GM23338 (cell line): ENCODE results near the gene ZSWIM1. TPM values are rescaled to one million over a fixed set of nuclear protein-coding genes. Genes with fewer than 3 reads are reported as not detected.

Experiments
- ATAC-seq: fragments of 200-7000 bp; cut with Tn5 transposase; 3 replicates; pipeline ENCODE4 v1.9.1; 2020
- DNase-seq: peaks from one replicate; pipeline ENCODE4 v3.0.0-alpha.2; 2015; ENCODE audit warnings: low spot score
- H2AFZ ChIP-seq: fragments of 200-600 bp; sonication (generic); 2 replicates; pipeline ENCODE4 v1.8.0; 2016; ENCODE audit warnings: antibody characterized with exemption, mild to moderate bottlenecking, moderate library complexity
- H3F3A ChIP-seq: fragments of 200-600 bp; sonication (generic); replicated peaks from 2 replicates; pipeline ENCODE4 v1.8.0; 2017; ENCODE audit warnings: antibody characterized with exemption, mixed run types, low read depth
- H3K27ac ChIP-seq: fragments of 200-600 bp; sonication (generic); 2 replicates; pipeline ENCODE4 v1.6.1; 2016; ENCODE audit warnings: low read depth
- H3K27me3 ChIP-seq: fragments of 200-600 bp; sonication (generic); 2 replicates; pipeline ENCODE4 v1.8.0; 2016; ENCODE audit warnings: mild to moderate bottlenecking, mixed run types, moderate library complexity; ENCODE audit not compliant: insufficient read depth
- H3K36me3 ChIP-seq: fragments of 200-600 bp; sonication (generic); 2 replicates; pipeline ENCODE4 v1.8.0; 2016; ENCODE audit warnings: mild to moderate bottlenecking; ENCODE audit not compliant: insufficient read depth
- H3K4me1 ChIP-seq: fragments of 200-600 bp; sonication (generic); 2 replicates; pipeline ENCODE4 v1.8.0; 2016; ENCODE audit warnings: mild to moderate bottlenecking, moderate library complexity; ENCODE audit not compliant: insufficient read depth
- H3K4me2 ChIP-seq: fragments of 200-600 bp; sonication (generic); 2 replicates; pipeline ENCODE4 v1.7.1; 2017; ENCODE audit warnings: mixed run types
- H3K4me3 ChIP-seq: fragments of 200-600 bp; sonication (generic); 2 replicates; pipeline ENCODE4 v1.6.1; 2016; ENCODE audit warnings: mixed run types
- H3K79me2 ChIP-seq: fragments of 200-600 bp; sonication (generic); replicated peaks from 2 replicates; pipeline ENCODE4 v1.8.0; 2017; ENCODE audit warnings: mild to moderate bottlenecking; ENCODE audit not compliant: insufficient read depth
- H3K9me2 ChIP-seq: fragments of 200-600 bp; sonication (generic); 2 replicates; pipeline ENCODE4 v1.8.0; 2017; ENCODE audit not compliant: insufficient read depth
- H4K20me1 ChIP-seq: fragments of 200-600 bp; sonication (generic); replicated peaks from 2 replicates; pipeline ENCODE4 v1.8.0; 2017; ENCODE audit warnings: mild to moderate bottlenecking; ENCODE audit not compliant: insufficient read depth
- H3K27ac Mint-ChIP-seq: 2 replicates; pipeline ENCODE4 v1.8.0; 2020; ENCODE audit warnings: inconsistent platforms, mild to moderate bottlenecking, moderate library complexity, mixed read lengths
- H3K27me3 Mint-ChIP-seq: 3 replicates; pipeline ENCODE4 v1.8.0; 2022; ENCODE audit warnings: low read depth, mild to moderate bottlenecking, moderate library complexity, mixed read lengths, inconsistent platforms; ENCODE audit not compliant: insufficient read depth, poor library complexity
- H3K36me3 Mint-ChIP-seq: 3 replicates; pipeline ENCODE4 v1.8.0; 2021; ENCODE audit warnings: low read depth, mild to moderate bottlenecking, inconsistent platforms, moderate library complexity, mixed read lengths
- H3K4me1 Mint-ChIP-seq: 3 replicates; pipeline ENCODE4 v1.8.0; 2020; ENCODE audit warnings: mild to moderate bottlenecking, inconsistent platforms, mixed read lengths
- H3K4me3 Mint-ChIP-seq: 3 replicates; pipeline ENCODE4 v1.8.0; 2021; ENCODE audit warnings: moderate library complexity, mild to moderate bottlenecking, inconsistent platforms, mixed read lengths
- H3K9me3 Mint-ChIP-seq: 3 replicates; pipeline ENCODE4 v1.8.0; 2020; ENCODE audit warnings: moderate library complexity, mild to moderate bottlenecking, inconsistent platforms, mixed read lengths
- JUNB ChIP-seq: IDR thresholded peaks from one replicate; pipeline ENCODE4 v1.6.1; 2016; ENCODE audit warnings: antibody characterized with exemption; ENCODE audit not compliant: unreplicated experiment
- POLR2AphosphoS5 ChIP-seq: IDR thresholded peaks from 2 replicates; pipeline ENCODE4 v1.6.1; 2016; ENCODE audit warnings: antibody characterized with exemption, low read depth
- ZNF114 ChIP-seq: fragments of 250-450 bp; sonication (Bioruptor Pico); IDR thresholded peaks from 2 replicates; pipeline ENCODE4 v1.5.0; 2020; ENCODE audit warnings: mild to moderate bottlenecking, moderate library complexity
- polyA plus RNA-seq: library from polyadenylated mRNA; unstranded; fragments of >200 nt; fragmentation: Nextera tagmentation; extraction: Ambion mirVana; gene quantifications from 2 replicates; pipeline ENCODE4 v1.2.1, GENCODE V29; 2016
- total RNA-seq: library from RNA; depleted of rRNA; stranded (reverse); fragments of >200 nt; shearing (Covaris generic); gene quantifications from 2 replicates; pipeline ENCODE4 v1.2.3, GENCODE V29; 2014
- TF ChIP-seq, protein P1 (sequence below): fragments of 250-450 bp; sonication (Bioruptor Pico); IDR thresholded peaks from 2 replicates; pipeline ENCODE4 v1.5.0; 2020; ENCODE audit warnings: mild to moderate bottlenecking, moderate library complexity
- TF ChIP-seq, protein P2 (sequence below): IDR thresholded peaks from 2 replicates; pipeline ENCODE4 v1.6.1; 2016; ENCODE audit warnings: antibody characterized with exemption

Gene ZSWIM1
- total and polyA plus RNA-seq, 2 experiments from 2014 or later = 11.5 to 16.2 TPM

DNA sequence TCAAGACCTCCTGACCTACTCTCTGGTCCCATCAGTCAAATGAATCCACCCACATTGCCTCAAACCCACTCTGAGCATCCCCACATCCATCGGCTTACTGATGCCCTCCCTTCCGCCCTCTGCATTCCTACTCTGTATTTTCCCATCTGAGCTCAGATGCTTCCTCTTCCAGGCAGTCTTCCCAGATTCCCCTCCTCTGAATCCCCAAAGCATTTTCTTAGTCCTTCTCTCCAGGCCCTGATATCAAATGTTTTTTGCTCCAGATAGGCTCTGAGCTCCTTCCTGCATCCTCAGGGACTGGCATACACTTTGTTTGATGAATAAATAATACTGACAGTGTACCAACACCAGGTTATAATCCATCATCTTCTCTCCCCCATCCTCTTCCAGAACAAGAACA, 27.1 kb downstream of the ZSWIM1 start:
- no peaks in the 10 kb centered on the region for H3K27me3 ChIP-seq
- Mint-ChIP-seq H3K4me1 (peaks cover 14% of the 10 kb centered on the region), H3K27ac (no peak overlapping the region), H3K36me3 (peaks cover 71% of the 10 kb centered on the region), H3K4me3 (no peak overlapping the region), H3K27me3 (peaks cover 33% of the 10 kb centered on the region), H3K9me3 (no peaks in the 10 kb centered on the region; the same call in 2 of the 3 replicates)
- peaks cover 13% of the 10 kb centered on the region; the same call in 1 of the 2 replicates for H3F3A ChIP-seq
- H3K36me3 ChIP-seq = peaks cover 19% of the 10 kb centered on the region
- no peak overlapping the region for H3K27ac ChIP-seq
- no peak overlapping the region for H3K4me2 ChIP-seq
- H3K9me2 ChIP-seq = no peaks in the 10 kb centered on the region
- TF ChIP-seq, protein P1, sequence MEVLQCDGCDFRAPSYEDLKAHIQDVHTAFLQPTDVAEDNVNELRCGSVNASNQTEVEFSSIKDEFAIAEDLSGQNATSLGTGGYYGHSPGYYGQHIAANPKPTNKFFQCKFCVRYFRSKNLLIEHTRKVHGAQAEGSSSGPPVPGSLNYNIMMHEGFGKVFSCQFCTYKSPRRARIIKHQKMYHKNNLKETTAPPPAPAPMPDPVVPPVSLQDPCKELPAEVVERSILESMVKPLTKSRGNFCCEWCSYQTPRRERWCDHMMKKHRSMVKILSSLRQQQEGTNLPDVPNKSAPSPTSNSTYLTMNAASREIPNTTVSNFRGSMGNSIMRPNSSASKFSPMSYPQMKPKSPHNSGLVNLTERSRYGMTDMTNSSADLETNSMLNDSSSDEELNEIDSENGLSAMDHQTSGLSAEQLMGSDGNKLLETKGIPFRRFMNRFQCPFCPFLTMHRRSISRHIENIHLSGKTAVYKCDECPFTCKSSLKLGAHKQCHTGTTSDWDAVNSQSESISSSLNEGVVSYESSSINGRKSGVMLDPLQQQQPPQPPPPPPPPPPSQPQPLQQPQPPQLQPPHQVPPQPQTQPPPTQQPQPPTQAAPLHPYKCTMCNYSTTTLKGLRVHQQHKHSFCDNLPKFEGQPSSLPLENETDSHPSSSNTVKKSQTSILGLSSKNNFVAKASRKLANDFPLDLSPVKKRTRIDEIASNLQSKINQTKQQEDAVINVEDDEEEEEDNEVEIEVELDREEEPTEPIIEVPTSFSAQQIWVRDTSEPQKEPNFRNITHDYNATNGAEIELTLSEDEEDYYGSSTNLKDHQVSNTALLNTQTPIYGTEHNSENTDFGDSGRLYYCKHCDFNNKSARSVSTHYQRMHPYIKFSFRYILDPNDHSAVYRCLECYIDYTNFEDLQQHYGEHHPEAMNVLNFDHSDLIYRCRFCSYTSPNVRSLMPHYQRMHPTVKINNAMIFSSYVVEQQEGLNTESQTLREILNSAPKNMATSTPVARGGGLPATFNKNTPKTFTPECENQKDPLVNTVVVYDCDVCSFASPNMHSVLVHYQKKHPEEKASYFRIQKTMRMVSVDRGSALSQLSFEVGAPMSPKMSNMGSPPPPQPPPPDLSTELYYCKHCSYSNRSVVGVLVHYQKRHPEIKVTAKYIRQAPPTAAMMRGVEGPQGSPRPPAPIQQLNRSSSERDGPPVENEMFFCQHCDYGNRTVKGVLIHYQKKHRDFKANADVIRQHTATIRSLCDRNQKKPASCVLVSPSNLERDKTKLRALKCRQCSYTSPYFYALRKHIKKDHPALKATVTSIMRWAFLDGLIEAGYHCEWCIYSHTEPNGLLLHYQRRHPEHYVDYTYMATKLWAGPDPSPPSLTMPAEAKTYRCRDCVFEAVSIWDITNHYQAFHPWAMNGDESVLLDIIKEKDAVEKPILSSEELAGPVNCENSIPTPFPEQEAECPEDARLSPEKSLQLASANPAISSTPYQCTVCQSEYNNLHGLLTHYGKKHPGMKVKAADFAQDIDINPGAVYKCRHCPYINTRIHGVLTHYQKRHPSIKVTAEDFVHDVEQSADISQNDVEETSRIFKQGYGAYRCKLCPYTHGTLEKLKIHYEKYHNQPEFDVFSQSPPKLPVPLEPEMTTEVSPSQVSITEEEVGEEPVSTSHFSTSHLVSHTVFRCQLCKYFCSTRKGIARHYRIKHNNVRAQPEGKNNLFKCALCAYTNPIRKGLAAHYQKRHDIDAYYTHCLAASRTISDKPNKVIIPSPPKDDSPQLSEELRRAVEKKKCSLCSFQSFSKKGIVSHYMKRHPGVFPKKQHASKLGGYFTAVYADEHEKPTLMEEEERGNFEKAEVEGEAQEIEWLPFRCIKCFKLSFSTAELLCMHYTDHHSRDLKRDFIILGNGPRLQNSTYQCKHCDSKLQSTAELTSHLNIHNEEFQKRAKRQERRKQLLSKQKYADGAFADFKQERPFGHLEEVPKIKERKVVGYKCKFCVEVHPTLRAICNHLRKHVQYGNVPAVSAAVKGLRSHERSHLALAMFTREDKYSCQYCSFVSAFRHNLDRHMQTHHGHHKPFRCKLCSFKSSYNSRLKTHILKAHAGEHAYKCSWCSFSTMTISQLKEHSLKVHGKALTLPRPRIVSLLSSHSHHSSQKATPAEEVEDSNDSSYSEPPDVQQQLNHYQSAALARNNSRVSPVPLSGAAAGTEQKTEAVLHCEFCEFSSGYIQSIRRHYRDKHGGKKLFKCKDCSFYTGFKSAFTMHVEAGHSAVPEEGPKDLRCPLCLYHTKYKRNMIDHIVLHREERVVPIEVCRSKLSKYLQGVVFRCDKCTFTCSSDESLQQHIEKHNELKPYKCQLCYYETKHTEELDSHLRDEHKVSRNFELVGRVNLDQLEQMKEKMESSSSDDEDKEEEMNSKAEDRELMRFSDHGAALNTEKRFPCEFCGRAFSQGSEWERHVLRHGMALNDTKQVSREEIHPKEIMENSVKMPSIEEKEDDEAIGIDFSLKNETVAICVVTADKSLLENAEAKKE (CRISPR knock-in tag) = no peak
- TF ChIP-seq ZNF114 (CRISPR knock-in tag) = no peak
- no peak for TF ChIP-seq POLR2AphosphoS5
- TF ChIP-seq, protein P2, sequence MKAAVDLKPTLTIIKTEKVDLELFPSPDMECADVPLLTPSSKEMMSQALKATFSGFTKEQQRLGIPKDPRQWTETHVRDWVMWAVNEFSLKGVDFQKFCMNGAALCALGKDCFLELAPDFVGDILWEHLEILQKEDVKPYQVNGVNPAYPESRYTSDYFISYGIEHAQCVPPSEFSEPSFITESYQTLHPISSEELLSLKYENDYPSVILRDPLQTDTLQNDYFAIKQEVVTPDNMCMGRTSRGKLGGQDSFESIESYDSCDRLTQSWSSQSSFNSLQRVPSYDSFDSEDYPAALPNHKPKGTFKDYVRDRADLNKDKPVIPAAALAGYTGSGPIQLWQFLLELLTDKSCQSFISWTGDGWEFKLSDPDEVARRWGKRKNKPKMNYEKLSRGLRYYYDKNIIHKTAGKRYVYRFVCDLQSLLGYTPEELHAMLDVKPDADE = no peak
- no peak for TF ChIP-seq JUNB
- H3K4me3 ChIP-seq = no peak overlapping the region
- DNase-seq (no peak), ATAC-seq (no peak)
- H3K4me1 ChIP-seq = peaks cover 7% of the 10 kb centered on the region; the same call in 1 of the 2 replicates
- no peak overlapping the region for H2AFZ ChIP-seq
- H3K79me2 ChIP-seq = peaks cover 10% of the 10 kb centered on the region
- H4K20me1 ChIP-seq = peaks cover 29% of the 10 kb centered on the region
